ENCODE data around the gene SEL1L3. TPM values are rescaled to one million over a fixed set of nuclear protein-coding genes. Genes with fewer than 3 reads are reported as not detected.

The SEL1L3 gene
- polyA plus RNA-seq, 1 experiment = 38.7 TPM

DNA sequence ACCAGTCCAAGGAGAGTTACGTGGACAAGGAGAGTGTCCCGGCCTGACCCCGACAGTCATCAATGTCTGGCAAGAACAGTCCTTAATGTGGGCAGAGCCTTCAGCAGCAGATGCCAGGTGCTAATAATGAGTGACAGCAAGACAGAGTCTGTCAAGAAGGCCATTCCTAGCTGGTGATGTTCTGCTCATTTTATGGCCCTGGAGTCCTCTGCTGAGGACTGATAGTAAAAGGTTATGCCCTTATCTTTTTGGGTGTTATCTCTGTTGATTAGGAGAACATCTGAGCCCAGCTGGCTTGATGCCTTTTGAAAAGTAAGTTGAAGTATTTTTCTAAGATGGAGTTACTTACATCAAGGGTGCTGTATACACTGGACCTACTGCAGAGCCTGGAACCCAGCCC, 139.8 kb downstream of the SEL1L3 start:
- Histone ChIP-seq H3K27me3 (ENCODE audit: control insufficient read depth, insufficient read depth, low read length) (peaks cover 6% of the 10 kb centered on the region), H3K27ac (ENCODE audit: low read depth, low read length) (no peak overlapping the region), H3K9me3 (ENCODE audit: control insufficient read depth, insufficient read depth, low read length) (no peaks in the 10 kb centered on the region), H3K4me3 (ENCODE audit: low read depth, low read length) (no peak overlapping the region)
- TF ChIP-seq, protein P1, sequence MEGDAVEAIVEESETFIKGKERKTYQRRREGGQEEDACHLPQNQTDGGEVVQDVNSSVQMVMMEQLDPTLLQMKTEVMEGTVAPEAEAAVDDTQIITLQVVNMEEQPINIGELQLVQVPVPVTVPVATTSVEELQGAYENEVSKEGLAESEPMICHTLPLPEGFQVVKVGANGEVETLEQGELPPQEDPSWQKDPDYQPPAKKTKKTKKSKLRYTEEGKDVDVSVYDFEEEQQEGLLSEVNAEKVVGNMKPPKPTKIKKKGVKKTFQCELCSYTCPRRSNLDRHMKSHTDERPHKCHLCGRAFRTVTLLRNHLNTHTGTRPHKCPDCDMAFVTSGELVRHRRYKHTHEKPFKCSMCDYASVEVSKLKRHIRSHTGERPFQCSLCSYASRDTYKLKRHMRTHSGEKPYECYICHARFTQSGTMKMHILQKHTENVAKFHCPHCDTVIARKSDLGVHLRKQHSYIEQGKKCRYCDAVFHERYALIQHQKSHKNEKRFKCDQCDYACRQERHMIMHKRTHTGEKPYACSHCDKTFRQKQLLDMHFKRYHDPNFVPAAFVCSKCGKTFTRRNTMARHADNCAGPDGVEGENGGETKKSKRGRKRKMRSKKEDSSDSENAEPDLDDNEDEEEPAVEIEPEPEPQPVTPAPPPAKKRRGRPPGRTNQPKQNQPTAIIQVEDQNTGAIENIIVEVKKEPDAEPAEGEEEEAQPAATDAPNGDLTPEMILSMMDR (IDR thresholded peaks at IDR 0.05; ENCODE audit: low read depth, low read length) = no peak
- ChIA-PET CTCF (no interaction called here), POLR2A (no interaction called here)
- no peak for DNase-seq (ENCODE audit: low read depth, low spot score)

DNA sequence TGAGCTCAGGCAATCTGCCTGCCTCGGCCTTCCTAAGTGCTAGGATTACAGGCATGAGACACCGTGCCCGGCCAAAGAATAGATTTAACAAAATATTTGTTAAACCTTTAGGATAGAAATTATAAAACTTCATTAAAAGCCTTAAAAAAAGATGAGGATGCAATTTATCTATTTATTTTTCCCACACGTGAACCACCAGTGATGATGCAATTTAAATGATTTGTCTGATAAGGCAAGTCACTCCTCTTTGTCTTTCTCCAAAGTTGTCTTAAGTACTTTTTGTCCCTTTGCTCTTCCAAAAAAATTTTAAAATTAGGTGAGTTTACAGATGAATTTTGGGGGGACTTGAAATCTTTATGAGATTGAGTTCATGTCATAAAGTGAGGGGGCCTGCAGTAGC, 149.0 kb downstream of the SEL1L3 start:
- no peaks in the 10 kb centered on the region for H3K9me3 ChIP-seq (ENCODE audit: control insufficient read depth, insufficient read depth, low read length)
- H3K27ac ChIP-seq (ENCODE audit: low read depth, low read length) = no peak overlapping the region
- no peak for DNase-seq (ENCODE audit: low read depth, low spot score)
- ChIA-PET POLR2A (no interaction called here), CTCF (interaction anchor here (1.0 kb wide), 1 partner anchor 54 kb away, joined by 3 read pairs; no protein-coding TSS in a partner anchor)
- H3K27me3 ChIP-seq (ENCODE audit: control insufficient read depth, insufficient read depth, low read length) = peaks cover 2% of the 10 kb centered on the region
- no peak overlapping the region for H3K4me3 ChIP-seq (ENCODE audit: low read depth, low read length)
- TF ChIP-seq, protein P1 (IDR thresholded peaks at IDR 0.05; ENCODE audit: low read depth, low read length) = no peak

DNA sequence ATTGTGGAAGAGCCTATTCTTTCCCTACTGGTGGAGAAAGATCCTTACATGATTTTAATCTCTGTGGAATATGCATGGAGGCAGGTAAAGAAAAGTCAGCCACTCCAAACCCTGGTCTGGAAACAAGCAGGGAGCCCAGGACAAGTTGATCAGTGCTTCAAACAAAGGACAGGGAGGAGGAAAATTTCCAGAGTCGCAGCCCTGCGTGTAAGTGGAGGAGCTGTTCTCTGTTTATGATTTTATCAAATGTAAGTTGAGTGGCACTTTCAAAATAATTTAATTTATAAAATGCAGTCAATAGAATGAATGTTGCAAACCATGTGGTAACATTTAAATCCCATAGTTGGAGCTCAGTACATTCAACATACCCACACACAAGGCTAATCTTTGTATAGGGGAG, 150.2 kb downstream of the SEL1L3 start:
- Histone ChIP-seq H3K9me3 (ENCODE audit: control insufficient read depth, insufficient read depth, low read length) (no peaks in the 10 kb centered on the region), H3K4me3 (ENCODE audit: low read depth, low read length) (no peak overlapping the region), H3K27me3 (ENCODE audit: control insufficient read depth, insufficient read depth, low read length) (peaks cover 2% of the 10 kb centered on the region), H3K27ac (ENCODE audit: low read depth, low read length) (no peak overlapping the region)
- TF ChIP-seq, protein P1 (IDR thresholded peaks at IDR 0.05; ENCODE audit: low read depth, low read length) = no peak
- POLR2A ChIA-PET = no interaction called here
- CTCF ChIA-PET = no interaction called here
- no peak for DNase-seq (ENCODE audit: low read depth, low spot score)

DNA sequence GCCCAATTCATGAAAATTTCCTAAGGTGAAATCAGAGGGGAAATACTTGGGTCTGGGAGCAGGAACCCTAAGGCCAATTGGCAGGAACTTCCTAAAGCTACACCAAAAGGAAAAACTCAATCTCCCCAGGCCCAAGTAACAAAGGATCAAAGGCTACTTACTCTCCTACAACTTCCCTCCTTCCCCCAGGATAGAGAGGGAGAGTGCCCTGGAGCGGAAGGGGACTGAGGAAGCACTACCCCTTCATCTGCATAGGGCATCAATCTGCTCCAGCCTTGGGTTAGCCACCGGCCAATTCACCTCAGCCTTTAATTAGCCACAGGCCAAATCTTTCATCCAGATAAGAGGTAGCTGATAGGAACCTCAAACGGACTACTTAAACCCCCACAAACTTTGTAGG, 152.2 kb downstream of the SEL1L3 start:
- H3K9me3 ChIP-seq (ENCODE audit: control insufficient read depth, insufficient read depth, low read length) = no peaks in the 10 kb centered on the region
- ChIA-PET POLR2A (no interaction called here), CTCF (no interaction called here)
- H3K4me3 ChIP-seq (ENCODE audit: low read depth, low read length) = no peak overlapping the region
- DNase-seq (ENCODE audit: low read depth, low spot score) = no peak
- H3K27me3 ChIP-seq (ENCODE audit: control insufficient read depth, insufficient read depth, low read length) = peaks cover 2% of the 10 kb centered on the region
- H3K27ac ChIP-seq (ENCODE audit: low read depth, low read length) = no peak overlapping the region
- TF ChIP-seq, protein P1 (IDR thresholded peaks at IDR 0.05; ENCODE audit: low read depth, low read length) = no peak

DNA sequence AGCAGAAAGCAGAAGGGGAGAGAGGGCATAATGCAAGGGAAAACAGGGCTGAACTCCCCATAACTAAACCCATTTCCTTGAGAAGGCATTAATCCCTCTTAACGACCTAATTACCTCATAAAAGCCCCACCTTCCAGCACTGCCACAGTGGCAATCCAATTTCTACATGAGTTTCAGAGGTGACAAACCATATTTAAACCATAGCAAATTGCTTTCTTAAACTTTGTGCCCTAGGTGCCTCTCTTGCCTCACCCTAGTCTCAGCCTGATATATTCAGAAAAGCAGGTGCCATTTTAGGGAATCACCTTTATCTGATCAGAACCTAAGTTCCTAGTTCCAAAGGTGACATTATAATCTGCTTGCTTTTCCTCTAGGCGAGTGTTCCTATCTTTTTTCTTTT, 158.3 kb downstream of the SEL1L3 start:
- Histone ChIP-seq H3K27me3 (ENCODE audit: control insufficient read depth, insufficient read depth, low read length) (peaks cover 3% of the 10 kb centered on the region), H3K4me3 (ENCODE audit: low read depth, low read length) (no peak overlapping the region), H3K27ac (ENCODE audit: low read depth, low read length) (no peak overlapping the region), H3K9me3 (ENCODE audit: control insufficient read depth, insufficient read depth, low read length) (no peaks in the 10 kb centered on the region)
- TF ChIP-seq, protein P1 (IDR thresholded peaks at IDR 0.05; ENCODE audit: low read depth, low read length) = no peak
- ChIA-PET POLR2A (no interaction called here), CTCF (interaction anchor here (1.8 kb wide), 1 partner anchor 63 kb away, joined by 4 read pairs; no protein-coding TSS in a partner anchor)
- no peak for DNase-seq (ENCODE audit: low read depth, low spot score)

All from AG04450 (cell line).